AG09309 (cell line): Measurements from ENCODE around the gene RERE.

ENCODE experiments used
- DNase-seq: peaks from one replicate; pipeline ENCODE4 v3.0.0-alpha.2; 2010; ENCODE audit warnings: low read depth
- H3K4me3 ChIP-seq: 2 replicates; pipeline ENCODE4 v1.5.1; 2011; ENCODE audit warnings: mild to moderate bottlenecking, low read depth, low read length, moderate library complexity; ENCODE audit not compliant: control insufficient read depth
- TF ChIP-seq, protein P1 (sequence below): IDR thresholded peaks from 2 replicates; pipeline ENCODE4 v1.5.1; 2011; ENCODE audit warnings: mild to moderate bottlenecking, low read depth, low read length, inconsistent platforms; ENCODE audit not compliant: insufficient read depth, control insufficient read depth; ENCODE audit errors: missing control alignments

Gene RERE

GRCh38 chr1:8754247-8754650 lies 63.2 kb downstream of the RERE start:
- TF ChIP-seq, protein P1, sequence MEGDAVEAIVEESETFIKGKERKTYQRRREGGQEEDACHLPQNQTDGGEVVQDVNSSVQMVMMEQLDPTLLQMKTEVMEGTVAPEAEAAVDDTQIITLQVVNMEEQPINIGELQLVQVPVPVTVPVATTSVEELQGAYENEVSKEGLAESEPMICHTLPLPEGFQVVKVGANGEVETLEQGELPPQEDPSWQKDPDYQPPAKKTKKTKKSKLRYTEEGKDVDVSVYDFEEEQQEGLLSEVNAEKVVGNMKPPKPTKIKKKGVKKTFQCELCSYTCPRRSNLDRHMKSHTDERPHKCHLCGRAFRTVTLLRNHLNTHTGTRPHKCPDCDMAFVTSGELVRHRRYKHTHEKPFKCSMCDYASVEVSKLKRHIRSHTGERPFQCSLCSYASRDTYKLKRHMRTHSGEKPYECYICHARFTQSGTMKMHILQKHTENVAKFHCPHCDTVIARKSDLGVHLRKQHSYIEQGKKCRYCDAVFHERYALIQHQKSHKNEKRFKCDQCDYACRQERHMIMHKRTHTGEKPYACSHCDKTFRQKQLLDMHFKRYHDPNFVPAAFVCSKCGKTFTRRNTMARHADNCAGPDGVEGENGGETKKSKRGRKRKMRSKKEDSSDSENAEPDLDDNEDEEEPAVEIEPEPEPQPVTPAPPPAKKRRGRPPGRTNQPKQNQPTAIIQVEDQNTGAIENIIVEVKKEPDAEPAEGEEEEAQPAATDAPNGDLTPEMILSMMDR = no peak
- no peak overlapping the region for H3K4me3 ChIP-seq
- DNase-seq = no peak

DNA sequence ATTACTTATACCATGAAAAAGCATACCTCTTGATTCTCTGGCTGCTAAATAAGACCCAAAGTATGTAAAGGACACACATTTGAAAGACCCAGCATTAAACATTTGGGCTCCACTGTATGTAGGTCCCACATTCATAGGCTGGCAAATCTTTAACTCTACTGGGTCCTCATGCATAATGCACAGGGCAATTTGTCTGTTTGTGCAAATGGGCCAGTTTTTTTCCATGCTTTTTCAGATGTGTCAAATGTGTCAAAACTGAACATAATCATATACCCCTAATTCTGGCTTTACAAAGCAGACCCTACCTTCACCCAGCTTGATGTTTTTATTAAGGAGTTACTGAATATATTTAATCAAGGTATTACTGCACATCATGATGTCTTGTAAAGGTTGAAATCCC lies 63.7 kb downstream of the RERE start:
- no peak overlapping the region for H3K4me3 ChIP-seq
- TF ChIP-seq, protein P1 = no peak

DNA sequence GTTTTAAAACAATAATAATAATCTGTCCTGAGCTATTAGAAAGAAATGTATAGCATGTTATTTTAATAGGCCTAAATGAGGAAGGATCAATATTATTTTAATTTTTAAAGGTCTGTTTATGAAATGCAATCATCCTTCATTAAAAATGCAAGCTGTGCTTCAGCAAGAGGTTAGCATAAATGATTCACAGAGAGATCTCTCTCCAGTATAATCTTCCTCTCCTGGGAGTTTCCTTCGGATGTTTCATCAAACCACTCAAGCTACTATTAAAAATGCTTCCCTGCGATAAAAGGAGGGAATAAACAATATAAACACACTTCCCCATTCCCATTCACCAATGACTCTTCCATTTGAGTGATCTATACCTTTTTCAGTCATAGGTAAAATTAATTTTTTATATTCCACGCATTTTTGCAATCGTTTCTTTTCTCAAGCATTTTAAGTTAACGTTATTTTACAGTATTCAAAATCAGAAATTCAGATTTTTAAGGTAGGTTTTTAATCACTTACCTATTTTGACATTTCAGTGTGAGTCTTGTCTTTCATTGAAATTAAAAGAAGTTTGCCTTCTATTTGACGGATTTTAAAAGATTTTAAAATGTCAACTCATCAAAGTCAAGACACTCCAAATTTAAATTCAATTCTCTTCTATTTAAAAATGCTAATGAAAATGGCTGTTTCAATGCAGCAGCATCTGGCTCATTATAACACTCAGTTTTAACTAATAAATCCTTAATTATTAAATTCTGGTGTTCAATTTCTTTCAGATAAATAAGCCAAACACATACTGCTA lies 64.3 kb downstream of the RERE start:
- H3K4me3 ChIP-seq = no peak overlapping the region
- no peak for DNase-seq
- TF ChIP-seq, protein P1 = no peak

More for the DNA sequence above, 63.7 kb downstream of the RERE start:
- no peak for DNase-seq

GRCh38 chr1:8752411-8752810 lies 65.0 kb downstream of the RERE start:
- TF ChIP-seq, protein P1 = no peak
- DNase-seq = no peak
- no peak overlapping the region for H3K4me3 ChIP-seq

- no peak overlapping the region for H3K4me3 ChIP-seq
- TF ChIP-seq, protein P1 = no peak
- DNase-seq = no peak
These were observed 65.5 kb downstream of the RERE start for GRCh38 chr1:8751984-8752383.

DNA sequence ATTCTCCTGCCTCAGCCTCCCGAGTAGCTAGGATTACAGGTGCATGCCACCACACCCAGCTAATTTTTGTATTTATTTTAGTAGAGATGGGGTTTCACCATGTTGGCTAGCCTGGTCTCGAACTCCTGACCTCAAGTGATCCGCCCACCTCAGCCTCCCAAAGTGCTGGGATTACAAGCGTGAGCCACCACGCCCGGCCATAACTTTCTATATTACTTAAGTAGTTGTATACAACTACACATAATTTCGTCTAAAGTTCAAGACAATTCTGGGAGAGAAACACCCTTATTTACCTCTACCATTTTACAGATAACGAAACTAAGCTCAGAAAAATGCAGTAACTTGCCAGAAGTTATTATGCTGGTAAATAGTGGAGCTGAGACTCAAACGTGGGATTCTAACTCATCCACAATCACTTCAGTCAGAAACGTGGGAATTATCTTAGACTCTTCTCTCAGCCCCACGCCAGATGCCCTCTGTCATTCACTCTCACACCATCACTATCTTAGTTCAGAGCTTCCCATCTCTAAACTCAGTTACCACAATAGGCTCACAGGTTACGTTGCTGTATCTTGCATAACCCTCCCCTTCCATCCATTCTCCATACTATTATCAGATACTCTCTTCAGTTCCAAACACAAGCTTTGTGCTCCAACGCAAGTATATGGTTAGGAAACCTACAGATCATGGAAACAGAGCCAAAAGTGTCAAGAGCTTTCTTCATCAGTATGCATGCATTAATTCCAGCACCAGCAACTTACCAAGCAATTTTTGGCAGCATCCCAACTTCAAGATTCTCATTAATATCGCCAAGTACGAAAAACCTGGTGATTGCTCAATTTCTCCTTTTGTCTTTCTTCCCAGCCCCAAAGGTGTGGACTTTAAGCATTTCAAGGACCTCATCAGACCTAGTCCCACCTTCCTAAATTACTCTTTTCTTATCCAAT lies 69.3 kb downstream of the RERE start:
- TF ChIP-seq, protein P1 = no peak
- DNase-seq = no peak

More for the DNA sequence above, 69.3 kb downstream of the RERE start:
- no peak overlapping the region for H3K4me3 ChIP-seq
